HG02938 (cell line): ENCODE measurements around the gene NDRG3.
"Not testable (repeated sequence)": the region's sequence is repeated elsewhere in the genome, so short reads cannot be mapped to it uniquely, and the experiment has no call there.

Experiments used
- ATAC-seq: cut with Tn5 transposase; IDR thresholded peaks from one replicate; pipeline ENCODE4 v1.9.1; 2021; ENCODE audit warnings: mild to moderate bottlenecking, moderate library complexity; ENCODE audit not compliant: unreplicated experiment

The NDRG3 gene

GRCh38 chr20:36700438-36700837 is 45.5 kb downstream of the NDRG3 start:
- no peak for ATAC-seq

- not testable (repeated sequence) for ATAC-seq
These were observed 50.4 kb downstream of the NDRG3 start for GRCh38 chr20:36695467-36695866.

GRCh38 chr20:36688630-36689029 is 57.3 kb downstream of the NDRG3 start:
- no peak for ATAC-seq

- ATAC-seq, result no peak
These were observed 58.0 kb downstream of the NDRG3 start for GRCh38 chr20:36687850-36688249.

GRCh38 chr20:36686944-36687343 is 58.9 kb downstream of the NDRG3 start:
- ATAC-seq, result no peak

- ATAC-seq, result no peak
These were observed 59.4 kb downstream of the NDRG3 start for GRCh38 chr20:36686504-36686903.

- no peak for ATAC-seq
These were observed 61.1 kb downstream of the NDRG3 start for GRCh38 chr20:36684747-36685146.

- ATAC-seq, result no peak
These were observed 63.6 kb downstream of the NDRG3 start for GRCh38 chr20:36682311-36682710.

- ATAC-seq, result no peak
These were observed 68.5 kb downstream of the NDRG3 start for GRCh38 chr20:36677422-36677771.

GRCh38 chr20:36676701-36677421 is 69.0 kb downstream of the NDRG3 start:
- ATAC-seq, result no peak

- not testable (repeated sequence) for ATAC-seq
These were observed 70.3 kb downstream of the NDRG3 start for GRCh38 chr20:36675545-36675944.

GRCh38 chr20:36672991-36673390 is 72.9 kb downstream of the NDRG3 start:
- no peak for ATAC-seq

GRCh38 chr20:36670665-36671357 is 75.1 kb downstream of the NDRG3 start:
- no peak for ATAC-seq

GRCh38 chr20:36666181-36666740 is 79.6 kb downstream of the NDRG3 start:
- ATAC-seq, result no peak

- ATAC-seq, result no peak
These were observed 82.9 kb downstream of the NDRG3 start for GRCh38 chr20:36663031-36663430.

GRCh38 chr20:36658300-36658699 is 87.6 kb downstream of the NDRG3 start:
- ATAC-seq, result no peak

- no peak for ATAC-seq
These were observed 89.2 kb downstream of the NDRG3 start for GRCh38 chr20:36656733-36657132.

- ATAC-seq, result no peak
These were observed 90.9 kb downstream of the NDRG3 start for GRCh38 chr20:36655004-36655403.

- ATAC-seq, result no peak
These were observed 91.4 kb downstream of the NDRG3 start for GRCh38 chr20:36654506-36654905.

GRCh38 chr20:36653456-36653855 is 92.4 kb downstream of the NDRG3 start:
- no peak for ATAC-seq

GRCh38 chr20:36647196-36648121 is 98.4 kb downstream of the NDRG3 start:
- no peak for ATAC-seq
